IMR-90 (cell line): Measurements from ENCODE around the gene GPR39. TPM values are rescaled to one million over a fixed set of nuclear protein-coding genes. Genes with fewer than 3 reads are reported as not detected.

Source experiments
- ATAC-seq: fragments of 200-7000 bp; cut with Tn5 transposase; 2 replicates; pipeline ENCODE4 v1.9.1; 2020; ENCODE audit warnings: low read depth, mild to moderate bottlenecking, moderate library complexity
- BruUV-seq: library from RNA; stranded (reverse); fragments of 400-500 nt; replicated peaks from 2 replicates; lab custom pipeline; 2021; lab: Mats Ljungman, UMichigan
- CTCF ChIA-PET: fragments of 300-600 bp; formaldehyde crosslinking; extraction: SDS; loops from one replicate; lab custom pipeline; 2021; ENCODE audit warnings: antibody characterized with exemption; lab: Yijun Ruan, JAX
- POLR2A ChIA-PET: fragments of 300-600 bp; sonication (Branson Sonifier 250); formaldehyde crosslinking; loops from one replicate; lab custom pipeline; 2022; ENCODE audit warnings: antibody characterized with exemption; ENCODE audit not compliant: unreplicated experiment; lab: Charles Lee
- DNase-seq: peaks from one replicate; pipeline ENCODE4 v3.0.0; 2013
- H2AFZ ChIP-seq: replicated peaks from 2 replicates; pipeline ENCODE3; 2013; ENCODE audit warnings: low read length, mild to moderate bottlenecking; ENCODE audit not compliant: poor library complexity
- H2AK5ac ChIP-seq: 2 replicates; pipeline ENCODE4 v1.6.1; 2013; ENCODE audit warnings: low read depth, low read length, inconsistent platforms
- H2AK9ac ChIP-seq: replicated peaks from 2 replicates; pipeline ENCODE3; 2013; ENCODE audit warnings: mild to moderate bottlenecking, low read depth, low read length, moderate library complexity; ENCODE audit not compliant: poor library complexity
- H2BK120ac ChIP-seq: 2 replicates; pipeline ENCODE4 v1.6.1; 2013; ENCODE audit warnings: low read depth, low read length, inconsistent platforms
- H2BK15ac ChIP-seq: 3 replicates; pipeline ENCODE4 v1.6.1; 2013; ENCODE audit warnings: low read depth, low read length, inconsistent platforms
- H2BK20ac ChIP-seq: 2 replicates; pipeline ENCODE4 v1.6.1; 2013; ENCODE audit warnings: low read depth, mild to moderate bottlenecking, inconsistent platforms, low read length, moderate library complexity
- H2BK5ac ChIP-seq: 2 replicates; pipeline ENCODE4 v1.6.1; 2013; ENCODE audit warnings: mild to moderate bottlenecking, low read depth, low read length, inconsistent platforms; ENCODE audit not compliant: poor library complexity, severe bottlenecking
- H3K14ac ChIP-seq: replicated peaks from 2 replicates; pipeline ENCODE4 v1.6.1; 2013; ENCODE audit warnings: low read depth, low read length, inconsistent platforms
- H3K18ac ChIP-seq: 2 replicates; pipeline ENCODE4 v1.6.1; 2013; ENCODE audit warnings: low read depth, low read length, control low read depth
- H3K23ac ChIP-seq: 2 replicates; pipeline ENCODE4 v1.6.1; 2013; ENCODE audit warnings: low read depth, low read length, inconsistent platforms
- H3K27ac ChIP-seq: 2 replicates; pipeline ENCODE4 v1.5.1; 2013; ENCODE audit warnings: mild to moderate bottlenecking, control low read depth, low read length; ENCODE audit not compliant: insufficient read depth
- H3K27me3 ChIP-seq: 2 replicates; pipeline ENCODE4 v1.6.1; 2013; ENCODE audit warnings: low read length; ENCODE audit not compliant: control insufficient read depth, insufficient read depth
- H3K36me3 ChIP-seq: 2 replicates; pipeline ENCODE4 v1.6.1; 2013; ENCODE audit warnings: low read length, mixed read lengths; ENCODE audit not compliant: control insufficient read depth, insufficient read depth
- H3K4ac ChIP-seq: 2 replicates; pipeline ENCODE4 v1.6.1; 2013; ENCODE audit warnings: low read depth, low read length, inconsistent platforms
- H3K4me1 ChIP-seq: 2 replicates; pipeline ENCODE4 v1.6.1; 2013; ENCODE audit warnings: low read length, mixed read lengths; ENCODE audit not compliant: control insufficient read depth, insufficient read depth
- H3K4me2 ChIP-seq: 2 replicates; pipeline ENCODE4 v1.6.1; 2013; ENCODE audit warnings: low read depth, mild to moderate bottlenecking, control low read depth, low read length, moderate library complexity
- H3K4me3 ChIP-seq: 2 replicates; pipeline ENCODE4 v1.5.1; 2013; ENCODE audit warnings: low read depth, mild to moderate bottlenecking, control low read depth, low read length, moderate library complexity; ENCODE audit not compliant: insufficient read depth
- H3K56ac ChIP-seq: 2 replicates; pipeline ENCODE4 v1.6.1; 2013; ENCODE audit warnings: low read length, inconsistent platforms; ENCODE audit not compliant: insufficient read depth; ENCODE audit errors: extremely low read depth
- H3K79me1 ChIP-seq, 2 experiments: 2 replicates each; pipeline ENCODE4 v1.6.1; 2013; ENCODE audit warnings: low read length in 2 of 2, inconsistent platforms in 1 of 2, low read depth in 1 of 2
- H3K9ac ChIP-seq: 2 replicates; pipeline ENCODE4 v1.6.1; 2013; ENCODE audit warnings: low read depth, low read length, control low read depth
- H3K9me1 ChIP-seq: 2 replicates; pipeline ENCODE4 v1.6.1; 2013; ENCODE audit warnings: low read length, inconsistent platforms; ENCODE audit not compliant: insufficient read depth
- H3K9me3 ChIP-seq: 2 replicates; pipeline ENCODE4 v1.6.1; 2013; ENCODE audit warnings: low read length; ENCODE audit not compliant: control insufficient read depth, insufficient read depth
- H4K20me1 ChIP-seq: 2 replicates; pipeline ENCODE4 v1.6.1; 2013; ENCODE audit warnings: low read length, inconsistent platforms; ENCODE audit not compliant: insufficient read depth
- H4K5ac ChIP-seq: 2 replicates; pipeline ENCODE4 v1.6.1; 2013; ENCODE audit warnings: mild to moderate bottlenecking, low read depth, low read length, control low read depth
- H4K8ac ChIP-seq, 2 experiments: 2 replicates each; pipeline ENCODE4 v1.6.1; 2013; ENCODE audit warnings: low read depth in 2 of 2, low read length in 2 of 2, control low read depth in 1 of 2, inconsistent platforms in 1 of 2
- H4K91ac ChIP-seq: 2 replicates; pipeline ENCODE4 v1.6.1; 2013; ENCODE audit warnings: low read depth, low read length, inconsistent platforms; ENCODE audit not compliant: insufficient read depth
- BHLHE40 ChIP-seq: fragments of 150-350 bp; IDR thresholded peaks from 2 replicates; pipeline ENCODE4 v1.6.1; 2016; ENCODE audit warnings: mild to moderate bottlenecking, low read depth, low read length
- CEBPB ChIP-seq: IDR thresholded peaks from 2 replicates; pipeline ENCODE4 v1.6.1; 2012; ENCODE audit warnings: low read depth, low read length, improper control_type of control experiment
- CHD1 ChIP-seq: IDR thresholded peaks from 2 replicates; pipeline ENCODE4 v1.6.1; 2012; ENCODE audit warnings: low read depth, low read length, improper control_type of control experiment
- MAFK ChIP-seq: IDR thresholded peaks from 2 replicates; pipeline ENCODE4 v1.6.1; 2012; ENCODE audit warnings: low read depth, low read length, improper control_type of control experiment
- MAZ ChIP-seq: IDR thresholded peaks from 2 replicates; pipeline ENCODE4 v1.6.1; 2012; ENCODE audit warnings: low read depth, mild to moderate bottlenecking, low read length, improper control_type of control experiment, moderate library complexity, borderline replicate concordance
- NFE2L2 ChIP-seq: fragments of 150-350 bp; IDR thresholded peaks from 2 replicates; pipeline ENCODE4 v1.6.1; 2016; ENCODE audit warnings: low read depth, mild to moderate bottlenecking, low read length
- POLR2A ChIP-seq: IDR thresholded peaks from 2 replicates; pipeline ENCODE4 v1.6.1; 2012; ENCODE audit warnings: mild to moderate bottlenecking, low read depth, low read length
- RAD21 ChIP-seq: IDR thresholded peaks from 2 replicates; pipeline ENCODE4 v1.6.1; 2012; ENCODE audit warnings: low read length, improper control_type of control experiment
- RCOR1 ChIP-seq: IDR thresholded peaks from 2 replicates; pipeline ENCODE4 v1.6.1; 2012; ENCODE audit warnings: mild to moderate bottlenecking, low read length, improper control_type of control experiment; ENCODE audit not compliant: insufficient replicate concordance
- RFX5 ChIP-seq: IDR thresholded peaks from 2 replicates; pipeline ENCODE4 v1.8.0; 2012; ENCODE audit warnings: low read depth, mild to moderate bottlenecking, low read length, moderate library complexity
- SMC3 ChIP-seq: fragments of 150-350 bp; IDR thresholded peaks from 2 replicates; pipeline ENCODE4 v1.6.1; 2016; ENCODE audit warnings: low read depth, mild to moderate bottlenecking, antibody characterized with exemption, low read length, moderate library complexity
- WGBS, 2 experiments: methylation state at CpG; one replicate each; pipeline versions ENCODE4 v1.1.5 to v1.1.7; 2013; ENCODE audit warnings: missing lambda C conversion rate in 2 of 2; ENCODE audit not compliant: insufficient read length in 1 of 2; ENCODE audit errors: extremely low coverage in 2 of 2; 5-methylcytosine and 5-hydroxymethylcytosine counted together
- dilution Hi-C: fragments of 300-500 bp; cut with HindIII; formaldehyde crosslinking; loops from one replicate; pipeline ENCODE4 v1.14.3; 2018; ENCODE audit warnings: low sequenced_read_pairs; ENCODE audit not compliant: unreplicated experiment
- in situ Hi-C: fragments of 300-500 bp; cut with MboI; formaldehyde crosslinking; loops from 3 replicates; pipeline ENCODE4 v1.14.3; 2019; ENCODE audit warnings: low sequenced_read_pairs, inconsistent platforms, mixed read lengths
- intact Hi-C: fragments of 100-400 bp; cut with micrococcal nuclease; formaldehyde crosslinking; loops from 2 replicates; pipeline ENCODE4 v1.10.0; 2022
- polyA plus RNA-seq, 3 experiments: library from polyadenylated mRNA; depleted of rRNA; stranded (reverse); fragments of >200 nt; gene quantifications; 2 replicates each; pipeline ENCODE4 v1.2.3, GENCODE V29; 2012; ENCODE audit warnings: low replicate concordance in 1 of 3
- total RNA-seq: library from RNA; depleted of rRNA; stranded (reverse); fragments of >200 nt; gene quantifications from 2 replicates; pipeline ENCODE4 v1.2.3, GENCODE V29; 2012
- TF ChIP-seq, protein P1 (sequence below): fragments of 150-350 bp; IDR thresholded peaks from 2 replicates; pipeline ENCODE4 v1.6.1; 2017; ENCODE audit warnings: mild to moderate bottlenecking, antibody characterized with exemption, low read length, low read depth

GPR39 gene
- total and polyA plus RNA-seq, 2 of the 4 experiments (the other 2 are of a cell fraction): 4.4 to 9.0 TPM

GRCh38 chr2:132477436-132477835 is 60.8 kb downstream of the GPR39 start:
- no peak overlapping the region for H3K4ac ChIP-seq
- CTCF ChIA-PET: no interaction called here
- H3K9ac ChIP-seq: no peak overlapping the region
- H2BK5ac ChIP-seq: no peak overlapping the region
- no peaks in the 10 kb centered on the region for H3K79me1 ChIP-seq
- intact Hi-C loops: no loop called here
- H3K4me3 ChIP-seq: no peak overlapping the region
- POLR2A ChIA-PET: no interaction called here
- no peak overlapping the region for H2BK15ac ChIP-seq
- H2AK9ac ChIP-seq: no peak overlapping the region
- no peak overlapping the region for H2AFZ ChIP-seq
- no peak overlapping the region for H3K27ac ChIP-seq
- no peak overlapping the region for H3K4me2 ChIP-seq
- ATAC-seq (no peak), DNase-seq (no peak)
- TF ChIP-seq CHD1 (no peak), SMC3 (no peak), BHLHE40 (no peak), NFE2L2 (no peak), RFX5 (no peak), POLR2A (no peak), MAZ (no peak), RAD21 (no peak), RCOR1 (no peak), CEBPB (no peak), MAFK (no peak)
- TF ChIP-seq, protein P1, sequence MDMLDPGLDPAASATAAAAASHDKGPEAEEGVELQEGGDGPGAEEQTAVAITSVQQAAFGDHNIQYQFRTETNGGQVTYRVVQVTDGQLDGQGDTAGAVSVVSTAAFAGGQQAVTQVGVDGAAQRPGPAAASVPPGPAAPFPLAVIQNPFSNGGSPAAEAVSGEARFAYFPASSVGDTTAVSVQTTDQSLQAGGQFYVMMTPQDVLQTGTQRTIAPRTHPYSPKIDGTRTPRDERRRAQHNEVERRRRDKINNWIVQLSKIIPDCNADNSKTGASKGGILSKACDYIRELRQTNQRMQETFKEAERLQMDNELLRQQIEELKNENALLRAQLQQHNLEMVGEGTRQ: no peak
- 0% methylated on average over 1 of the region's 4 CpGs; no CpG with 5 or more reads in 1 of the 2 experiments for WGBS, 2 experiments
- BruUV-seq: no TSS peak
- H3K23ac ChIP-seq: no peak overlapping the region
- no peaks in the 10 kb centered on the region for H4K20me1 ChIP-seq
- no peak overlapping the region for H3K14ac ChIP-seq
- no peaks in the 10 kb centered on the region for H3K27me3 ChIP-seq
- H4K8ac ChIP-seq: no peak overlapping the region
- H3K4me1 ChIP-seq: no peaks in the 10 kb centered on the region
- no peak overlapping the region for H3K56ac ChIP-seq
- no peak overlapping the region for H4K91ac ChIP-seq
- in situ Hi-C loops: no loop called here
- no peak overlapping the region for H3K18ac ChIP-seq
- H2BK20ac ChIP-seq: no peak overlapping the region
- H2AK5ac ChIP-seq: no peak overlapping the region
- H3K9me3 ChIP-seq: peaks cover 1% of the 10 kb centered on the region; the same call in 1 of the 2 replicates
- H3K36me3 ChIP-seq: no peaks in the 10 kb centered on the region
- H2BK120ac ChIP-seq: no peak overlapping the region
- H3K9me1 ChIP-seq: no peaks in the 10 kb centered on the region
- dilution Hi-C loops: no loop called here
- H4K5ac ChIP-seq: no peak overlapping the region
